Activated CD4-positive, alpha-beta T cell treated with anti-CD3 and anti-CD28 coated beads, Interleukin-2, amount 10 ng/mL, durations not matched to agents 24 days and 14 days (primary cell): ENCODE results near the gene CGNL1. TPM values are rescaled to one million over a fixed set of nuclear protein-coding genes. Genes with fewer than 3 reads are reported as not detected.

Experiments
- DNase-seq: peaks from one replicate; pipeline ENCODE4 v3.0.0; 2022
- H3K27ac Mint-ChIP-seq: one replicate; pipeline ENCODE4 v1.8.0; 2022; ENCODE audit warnings: mild to moderate bottlenecking, mixed read lengths
- H3K27me3 Mint-ChIP-seq: one replicate; pipeline ENCODE4 v1.8.0; 2022; ENCODE audit warnings: mixed read lengths
- H3K36me3 Mint-ChIP-seq: one replicate; pipeline ENCODE4 v1.8.0; 2022; ENCODE audit warnings: low read depth, mild to moderate bottlenecking, mixed read lengths
- H3K4me1 Mint-ChIP-seq: one replicate; pipeline ENCODE4 v1.8.0; 2021; ENCODE audit warnings: mixed read lengths
- H3K4me3 Mint-ChIP-seq: one replicate; pipeline ENCODE4 v1.8.0; 2022; ENCODE audit warnings: mild to moderate bottlenecking, moderate library complexity, mixed read lengths
- H3K9me3 Mint-ChIP-seq: one replicate; pipeline ENCODE4 v1.8.0; 2021; ENCODE audit warnings: mixed read lengths
- intact Hi-C: fragments of 100-400 bp; cut with micrococcal nuclease; formaldehyde crosslinking; loops from one replicate; pipeline ENCODE4 v1.15.1; 2023
- total RNA-seq: library from RNA; stranded (reverse); gene quantifications from 2 replicates; pipeline ENCODE4 v1.2.3, GENCODE V29; 2022

The CGNL1 gene
- total RNA-seq, 1 donor from 2014 or later = not detected

DNA sequence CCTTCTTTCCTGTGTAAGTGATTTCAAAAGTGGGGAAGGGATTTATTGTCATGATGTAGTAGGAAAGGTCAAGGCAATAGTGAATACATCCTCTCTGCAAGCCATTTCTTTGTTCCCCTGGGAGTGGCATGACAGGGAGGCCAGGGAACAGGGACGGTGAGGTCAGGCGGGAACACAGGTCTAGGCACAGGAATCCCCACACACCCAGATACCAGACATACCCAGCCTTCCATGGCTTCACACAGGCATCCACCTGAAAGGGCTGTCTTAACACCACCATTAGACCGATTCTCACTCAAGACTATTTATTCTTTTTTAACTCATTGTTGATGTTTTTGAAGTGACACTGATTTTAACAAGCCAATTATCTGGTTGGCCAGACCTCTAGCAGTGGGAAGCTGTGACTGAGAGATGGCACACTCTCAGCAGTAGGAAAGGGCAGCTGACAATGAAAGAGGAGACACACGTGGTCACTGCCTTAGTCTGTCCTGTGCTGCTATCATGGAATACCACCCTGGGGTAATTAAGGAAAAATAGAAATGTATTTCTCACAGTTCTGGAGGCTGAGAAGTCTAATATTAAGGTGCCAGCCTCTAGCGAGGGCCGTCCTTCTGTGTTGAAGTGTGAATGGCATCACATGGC is 140.8 kb downstream of the CGNL1 start:
- intact Hi-C loops = no loop called here
- Mint-ChIP-seq H3K36me3 (no peaks in the 10 kb centered on the region), H3K27ac (no peak overlapping the region), H3K4me3 (no peak overlapping the region), H3K27me3 (peaks cover 5% of the 10 kb centered on the region), H3K9me3 (no peaks in the 10 kb centered on the region), H3K4me1 (no peaks in the 10 kb centered on the region)
- no peak for DNase-seq

- intact Hi-C loops = no loop called here
- Mint-ChIP-seq H3K4me1 (no peaks in the 10 kb centered on the region), H3K27me3 (peaks cover 5% of the 10 kb centered on the region), H3K4me3 (no peak overlapping the region), H3K36me3 (no peaks in the 10 kb centered on the region), H3K9me3 (no peaks in the 10 kb centered on the region), H3K27ac (no peak overlapping the region)
- no peak for DNase-seq
These were observed 142.6 kb downstream of the CGNL1 start for GRCh38 chr15:57518779-57519405.

- Mint-ChIP-seq H3K9me3 (no peaks in the 10 kb centered on the region), H3K27ac (no peak overlapping the region), H3K27me3 (peaks cover 5% of the 10 kb centered on the region), H3K4me3 (no peak overlapping the region), H3K4me1 (no peaks in the 10 kb centered on the region), H3K36me3 (no peaks in the 10 kb centered on the region)
- intact Hi-C loops = no loop called here
- no peak for DNase-seq
These were observed 143.5 kb downstream of the CGNL1 start for GRCh38 chr15:57519806-57520205.

DNA sequence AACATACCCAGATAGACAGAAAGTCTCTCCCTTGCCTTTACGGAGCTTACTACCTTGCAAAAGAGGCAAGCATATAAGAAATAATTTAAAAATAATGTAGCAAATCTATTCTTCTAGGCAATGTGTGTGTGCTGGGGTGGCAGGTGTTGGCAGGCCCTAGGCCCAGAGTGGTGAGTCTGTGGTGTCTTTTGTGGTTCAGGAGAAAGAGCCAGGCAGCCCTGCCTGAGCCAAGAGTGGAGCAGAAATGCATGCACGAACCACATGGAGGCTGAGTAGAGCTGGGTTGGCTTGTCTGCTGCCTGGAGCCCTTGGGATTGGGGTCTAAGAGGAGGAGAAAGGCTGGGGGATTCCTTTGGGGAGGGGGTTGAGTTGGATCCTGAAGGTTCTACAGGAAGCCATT is 145.2 kb downstream of the CGNL1 start:
- peaks cover 9% of the 10 kb centered on the region for H3K27me3 Mint-ChIP-seq
- no peaks in the 10 kb centered on the region for H3K4me1 Mint-ChIP-seq
- intact Hi-C loops = no loop called here
- no peak for DNase-seq
- H3K27ac Mint-ChIP-seq = no peak overlapping the region
- no peaks in the 10 kb centered on the region for H3K36me3 Mint-ChIP-seq
- H3K9me3 Mint-ChIP-seq = no peaks in the 10 kb centered on the region
- no peak overlapping the region for H3K4me3 Mint-ChIP-seq

DNA sequence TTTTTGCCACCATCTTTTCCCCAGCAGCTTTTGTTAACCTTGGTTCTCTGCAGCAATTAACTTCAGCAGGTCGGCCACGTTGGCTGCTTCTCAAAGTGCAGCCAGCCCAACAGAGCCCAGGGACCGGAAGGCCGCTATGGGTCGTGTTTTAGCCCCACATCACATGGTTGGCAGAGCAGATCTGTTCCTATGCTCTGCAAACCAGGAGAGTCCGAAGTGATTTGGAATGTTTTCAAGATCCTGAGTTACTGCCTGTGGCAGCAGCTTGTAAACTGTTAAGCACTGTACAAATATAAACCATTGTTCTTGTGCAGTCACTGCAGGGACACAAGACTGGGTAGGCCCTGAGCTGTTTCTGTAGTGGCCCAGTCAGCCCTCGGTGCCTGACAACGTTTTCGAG is 145.8 kb downstream of the CGNL1 start:
- Mint-ChIP-seq H3K9me3 (no peaks in the 10 kb centered on the region), H3K36me3 (no peaks in the 10 kb centered on the region), H3K27me3 (peaks cover 9% of the 10 kb centered on the region), H3K4me3 (no peak overlapping the region), H3K4me1 (no peaks in the 10 kb centered on the region), H3K27ac (no peak overlapping the region)
- intact Hi-C loops = no loop called here
- no peak for DNase-seq

DNA sequence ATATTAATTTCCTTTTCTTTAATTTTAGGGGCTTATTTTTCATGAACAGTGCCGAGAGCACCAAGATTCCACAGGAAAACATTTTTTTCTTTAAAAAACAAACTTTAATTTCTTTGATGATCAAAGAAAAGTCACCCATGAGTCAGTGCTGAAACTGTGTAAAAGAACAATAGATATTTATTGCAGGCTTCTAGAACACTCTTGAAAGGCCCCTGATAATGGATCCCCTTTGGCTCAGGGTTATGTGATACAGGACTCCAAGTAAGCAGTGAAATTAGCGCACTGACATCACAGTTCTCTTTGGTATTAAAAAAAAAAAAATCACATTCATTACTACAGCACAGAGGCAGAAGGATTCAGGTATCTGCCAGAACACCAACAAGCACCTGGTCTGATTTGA is 149.3 kb downstream of the CGNL1 start:
- H3K36me3 Mint-ChIP-seq = no peaks in the 10 kb centered on the region
- no peaks in the 10 kb centered on the region for H3K9me3 Mint-ChIP-seq
- H3K4me1 Mint-ChIP-seq = no peaks in the 10 kb centered on the region
- no peak overlapping the region for H3K4me3 Mint-ChIP-seq
- intact Hi-C loops = no loop called here
- peaks cover 11% of the 10 kb centered on the region for H3K27me3 Mint-ChIP-seq
- no peak overlapping the region for H3K27ac Mint-ChIP-seq
- no peak for DNase-seq

GRCh38 chr15:57526076-57526475 is 149.8 kb downstream of the CGNL1 start:
- no peaks in the 10 kb centered on the region for H3K36me3 Mint-ChIP-seq
- intact Hi-C loops = no loop called here
- H3K9me3 Mint-ChIP-seq = no peaks in the 10 kb centered on the region
- no peak overlapping the region for H3K4me3 Mint-ChIP-seq
- no peak overlapping the region for H3K27ac Mint-ChIP-seq
- peaks cover 12% of the 10 kb centered on the region for H3K27me3 Mint-ChIP-seq
- no peak for DNase-seq
- no peaks in the 10 kb centered on the region for H3K4me1 Mint-ChIP-seq

DNA sequence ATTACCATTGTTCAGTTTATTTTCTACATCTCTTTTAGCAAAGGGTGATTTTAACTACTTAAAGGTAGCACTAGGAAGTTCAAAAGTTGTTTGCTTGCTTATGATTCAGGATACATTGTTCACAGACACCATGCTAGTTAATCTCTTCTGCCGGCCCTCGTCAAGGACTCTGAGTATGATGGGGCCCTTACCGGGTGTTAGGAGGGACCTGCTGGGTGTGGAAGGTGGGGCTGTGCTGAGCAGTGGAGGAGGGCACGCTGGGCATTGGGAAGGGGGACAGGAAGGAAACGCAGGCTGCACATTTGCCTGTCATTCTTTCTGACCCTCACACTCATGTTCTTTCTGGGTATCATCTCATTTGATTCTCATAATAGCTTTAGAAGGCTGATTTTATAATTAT is 150.3 kb downstream of the CGNL1 start:
- DNase-seq = no peak
- Mint-ChIP-seq H3K27me3 (peaks cover 15% of the 10 kb centered on the region), H3K36me3 (no peaks in the 10 kb centered on the region), H3K9me3 (no peaks in the 10 kb centered on the region), H3K4me1 (no peaks in the 10 kb centered on the region), H3K27ac (no peak overlapping the region), H3K4me3 (no peak overlapping the region)
- intact Hi-C loops = loop anchor here (1.0 kb wide), 1 partner anchor 186 kb away; no protein-coding TSS in a partner anchor

DNA sequence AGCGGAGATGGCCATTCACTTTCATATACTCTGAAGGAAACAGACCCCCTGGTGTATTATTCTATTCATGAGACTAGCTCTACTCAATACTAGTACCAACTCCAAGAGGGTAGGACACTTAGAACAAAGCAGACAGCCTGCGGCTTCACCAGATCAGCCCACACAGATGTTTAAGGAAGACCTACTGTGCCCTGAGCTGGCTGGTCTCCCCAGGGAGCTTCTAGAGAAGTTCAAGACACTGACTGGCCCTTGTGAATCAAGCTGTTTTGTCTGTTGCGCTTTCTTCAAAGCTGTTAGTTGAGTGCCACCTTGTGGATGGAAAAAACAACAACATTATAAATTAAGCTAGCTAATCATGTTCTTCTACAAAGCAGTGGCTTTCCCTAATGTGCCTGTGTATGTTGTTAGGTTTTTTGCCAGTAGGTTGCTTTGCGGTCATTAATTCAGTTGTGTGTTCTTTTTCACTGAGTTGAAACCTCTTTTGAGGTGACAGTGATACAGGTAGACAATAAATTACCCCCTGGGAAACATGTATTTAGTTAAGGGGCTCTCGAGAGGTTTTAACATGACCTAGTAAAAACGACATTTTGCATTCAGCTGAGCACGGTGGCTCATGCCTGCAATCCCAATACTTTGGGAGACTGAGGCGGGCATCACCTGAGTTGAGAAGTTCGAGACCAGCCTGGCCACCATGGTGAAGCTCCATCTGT is 151.2 kb downstream of the CGNL1 start:
- H3K36me3 Mint-ChIP-seq = no peaks in the 10 kb centered on the region
- no peaks in the 10 kb centered on the region for H3K4me1 Mint-ChIP-seq
- no peaks in the 10 kb centered on the region for H3K9me3 Mint-ChIP-seq
- no peak overlapping the region for H3K27ac Mint-ChIP-seq
- H3K27me3 Mint-ChIP-seq = peaks cover 18% of the 10 kb centered on the region
- DNase-seq = peak; percentile 68
- no peak overlapping the region for H3K4me3 Mint-ChIP-seq
- intact Hi-C loops = loop anchor here (1.0 kb wide), 1 partner anchor 187 kb away; no protein-coding TSS in a partner anchor

- Mint-ChIP-seq H3K4me3 (no peak overlapping the region), H3K9me3 (no peaks in the 10 kb centered on the region), H3K36me3 (no peaks in the 10 kb centered on the region), H3K4me1 (no peaks in the 10 kb centered on the region), H3K27ac (no peak overlapping the region), H3K27me3 (peaks cover 16% of the 10 kb centered on the region)
- intact Hi-C loops = no loop called here
- no peak for DNase-seq
These were observed 152.7 kb downstream of the CGNL1 start for GRCh38 chr15:57528940-57529565.

GRCh38 chr15:57529748-57530147 is 153.4 kb downstream of the CGNL1 start:
- Mint-ChIP-seq H3K36me3 (no peaks in the 10 kb centered on the region), H3K27ac (no peak overlapping the region), H3K4me1 (no peaks in the 10 kb centered on the region), H3K9me3 (no peaks in the 10 kb centered on the region), H3K27me3 (peaks cover 18% of the 10 kb centered on the region), H3K4me3 (no peak overlapping the region)
- intact Hi-C loops = no loop called here
- DNase-seq = no peak

DNA sequence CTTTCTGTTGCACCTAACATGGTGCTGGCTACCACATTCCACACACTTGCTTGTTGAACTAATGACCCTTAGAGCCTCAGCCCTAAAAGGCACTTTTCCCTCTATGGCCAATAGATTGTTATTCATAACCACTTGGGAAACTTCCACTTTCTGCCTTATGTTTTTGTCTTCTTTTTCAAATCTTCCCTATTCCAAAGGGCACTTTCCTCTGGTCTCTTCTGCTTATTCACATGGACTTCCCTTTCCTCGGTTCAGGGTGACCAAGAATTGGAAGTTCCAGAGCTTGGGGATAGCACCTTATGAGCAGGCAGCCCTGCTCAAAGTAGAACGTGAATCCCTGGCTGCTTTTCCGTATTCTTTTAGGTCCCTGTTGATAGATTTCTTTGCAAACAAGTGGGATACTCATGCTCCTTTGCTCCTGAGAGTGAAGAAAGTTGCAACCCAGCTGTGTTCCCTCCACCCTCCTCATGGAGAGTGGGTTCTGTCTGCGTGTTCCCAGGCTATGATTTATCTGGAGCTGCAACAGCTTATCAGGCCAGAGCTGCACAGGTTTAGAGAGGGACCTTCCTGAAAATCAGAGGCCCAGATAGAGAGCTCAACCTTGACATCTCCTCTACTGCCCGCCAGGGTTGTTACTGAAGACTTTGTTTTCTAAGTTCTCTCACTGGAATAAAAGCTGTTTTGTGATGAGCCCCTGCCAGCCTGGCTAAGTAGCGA is 156.6 kb downstream of the CGNL1 start:
- H3K27ac Mint-ChIP-seq = no peak overlapping the region
- H3K4me1 Mint-ChIP-seq = no peaks in the 10 kb centered on the region
- DNase-seq = no peak
- H3K4me3 Mint-ChIP-seq = no peak overlapping the region
- no peaks in the 10 kb centered on the region for H3K9me3 Mint-ChIP-seq
- intact Hi-C loops = no loop called here
- H3K27me3 Mint-ChIP-seq = peaks cover 14% of the 10 kb centered on the region
- no peaks in the 10 kb centered on the region for H3K36me3 Mint-ChIP-seq

GRCh38 chr15:57533448-57533799 is 157.1 kb downstream of the CGNL1 start:
- intact Hi-C loops = no loop called here
- Mint-ChIP-seq H3K9me3 (no peaks in the 10 kb centered on the region), H3K36me3 (no peaks in the 10 kb centered on the region), H3K27ac (no peak overlapping the region), H3K4me3 (no peak overlapping the region), H3K27me3 (peaks cover 14% of the 10 kb centered on the region), H3K4me1 (no peaks in the 10 kb centered on the region)
- DNase-seq = no peak

DNA sequence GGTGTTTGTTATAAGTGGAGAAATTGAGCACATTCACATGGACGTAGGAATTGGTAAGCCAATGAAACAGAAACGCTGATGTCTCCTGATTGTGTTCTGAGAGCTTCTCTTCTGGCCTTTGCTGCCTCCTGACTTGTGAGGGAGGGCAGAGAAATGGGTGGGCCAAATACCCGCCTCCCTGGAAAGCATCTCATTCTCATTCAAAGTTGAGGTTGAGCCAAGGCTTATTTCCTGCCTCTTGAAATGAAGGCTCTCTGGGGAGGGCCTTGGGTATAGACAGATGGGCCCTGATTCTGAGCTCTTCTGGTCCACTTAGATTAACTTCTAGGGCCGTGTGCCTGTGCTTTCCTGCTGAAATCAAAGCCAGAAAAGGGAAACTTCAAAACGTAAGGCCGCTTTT is 158.0 kb downstream of the CGNL1 start:
- H3K4me3 Mint-ChIP-seq = no peak overlapping the region
- no peak overlapping the region for H3K27ac Mint-ChIP-seq
- intact Hi-C loops = no loop called here
- no peaks in the 10 kb centered on the region for H3K36me3 Mint-ChIP-seq
- peaks cover 14% of the 10 kb centered on the region for H3K27me3 Mint-ChIP-seq
- no peaks in the 10 kb centered on the region for H3K9me3 Mint-ChIP-seq
- no peak for DNase-seq
- no peaks in the 10 kb centered on the region for H3K4me1 Mint-ChIP-seq
